ENCODE results near the gene EDIL3.
"Not testable (repeated sequence)": the region's sequence is repeated elsewhere in the genome, so short reads cannot be mapped to it uniquely, and the experiment has no call there.

Gene EDIL3

GRCh38 chr5:84297641-84298040, 87.0 kb downstream of the EDIL3 start:
- not testable (repeated sequence) for DNase-seq

GRCh38 chr5:84292788-84293653, 91.7 kb downstream of the EDIL3 start:
- no peak for DNase-seq

- DNase-seq = no peak
These were observed 92.6 kb downstream of the EDIL3 start for GRCh38 chr5:84292000-84292642.

GRCh38 chr5:84290673-84291072, 94.0 kb downstream of the EDIL3 start:
- no peak for DNase-seq

- DNase-seq = no peak
These were observed 94.5 kb downstream of the EDIL3 start for GRCh38 chr5:84290161-84290560.

GRCh38 chr5:84287951-84288350, 96.7 kb downstream of the EDIL3 start:
- no peak for DNase-seq

GRCh38 chr5:84286662-84287061, 98.0 kb downstream of the EDIL3 start:
- no peak for DNase-seq

- no peak for DNase-seq
These were observed 98.7 kb downstream of the EDIL3 start for GRCh38 chr5:84285641-84286637.

- DNase-seq = no peak
These were observed 103.3 kb downstream of the EDIL3 start for GRCh38 chr5:84281383-84281782.

GRCh38 chr5:84279234-84279633, 105.4 kb downstream of the EDIL3 start:
- DNase-seq = no peak

- DNase-seq = no peak
These were observed 109.1 kb downstream of the EDIL3 start for GRCh38 chr5:84275609-84276008.

- DNase-seq = no peak
These were observed 109.9 kb downstream of the EDIL3 start for GRCh38 chr5:84274585-84275468.

- no peak for DNase-seq
These were observed 111.2 kb downstream of the EDIL3 start for GRCh38 chr5:84273517-84273883.

GRCh38 chr5:84272771-84273516, 111.7 kb downstream of the EDIL3 start:
- DNase-seq = no peak

GRCh38 chr5:84265739-84266550, 118.7 kb downstream of the EDIL3 start:
- DNase-seq = no peak

- no peak for DNase-seq
These were observed 119.5 kb downstream of the EDIL3 start for GRCh38 chr5:84265130-84265529.

GRCh38 chr5:84260939-84261338, 123.7 kb downstream of the EDIL3 start:
- DNase-seq = no peak

GRCh38 chr5:84260140-84260539, 124.5 kb downstream of the EDIL3 start:
- DNase-seq = no peak

GRCh38 chr5:84259283-84260045, 125.2 kb downstream of the EDIL3 start:
- DNase-seq = no peak

GRCh38 chr5:84257061-84257460, 127.6 kb downstream of the EDIL3 start:
- DNase-seq = no peak
